Adipose tissue (tissue), 3 donors: ENCODE results near the gene BLVRB. TPM values are rescaled to one million over a fixed set of nuclear protein-coding genes. Genes with fewer than 3 reads are reported as not detected.
A peak's percentile ranks its signal among the peaks of the same experiment; 100 is the strongest.
"Not testable (repeated sequence)": the region's sequence is repeated elsewhere in the genome, so short reads cannot be mapped to it uniquely, and the experiment has no call there.

Experiments used
- H3K27ac ChIP-seq: one replicate; pipeline ENCODE4 v1.5.1; 2013; ENCODE audit warnings: low read depth, low read length
- WGBS, 3 donors: extraction: QIAGEN DNeasy Blood & Tissue Kit; methylation state at CpG; one replicate each; pipeline ENCODE4 v1.1.7; 2013; 5-methylcytosine and 5-hydroxymethylcytosine counted together
- polyA plus RNA-seq, 3 donors: library from polyadenylated mRNA; stranded (reverse); fragments of 200-250 nt; gene quantifications; one replicate each; pipeline ENCODE4 v1.2.3, GENCODE V29; 2013
- donor health status: healthy with polysubstance abuse.
- donor health status: Bipolar disorder and iron deficiency.
- donor health status: healthy.

Gene BLVRB
- polyA plus RNA-seq, 3 donors = 109 to 235 (median 220) TPM

DNA sequence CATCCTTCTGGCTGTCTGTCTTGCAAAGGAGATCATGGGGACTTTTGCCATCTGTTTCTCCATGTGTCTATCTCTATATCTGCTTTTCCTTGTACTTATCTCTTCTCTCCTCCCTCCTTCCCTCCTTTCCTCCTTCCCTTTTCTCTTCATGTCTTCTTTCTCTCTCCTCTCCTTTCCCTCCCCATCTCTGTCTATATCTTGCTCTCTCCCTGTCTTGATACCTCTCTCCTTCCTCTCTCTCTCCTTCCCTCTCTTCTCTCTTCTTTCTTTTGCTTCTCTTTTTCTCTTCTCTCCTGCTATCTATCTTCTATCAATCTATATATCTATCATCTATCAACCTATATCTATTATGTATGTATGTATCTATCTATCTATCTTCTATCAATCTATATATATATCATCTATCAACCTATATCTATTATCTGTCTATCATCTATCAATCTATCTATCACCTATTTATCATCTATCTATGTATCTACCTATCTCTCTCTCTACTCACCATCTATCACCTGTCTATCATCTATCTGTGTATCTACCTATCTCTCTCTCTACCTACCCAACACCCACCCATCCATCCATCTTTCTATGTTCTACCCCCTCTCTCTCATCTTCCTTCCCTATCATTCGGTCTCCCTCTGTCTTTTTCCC, 28.8 kb upstream of the BLVRB start:
- WGBS, 3 donors = 62 to 96% (median 73%) methylated on average over 1 of the region's 1 CpG
- no peak overlapping the region for H3K27ac ChIP-seq

DNA sequence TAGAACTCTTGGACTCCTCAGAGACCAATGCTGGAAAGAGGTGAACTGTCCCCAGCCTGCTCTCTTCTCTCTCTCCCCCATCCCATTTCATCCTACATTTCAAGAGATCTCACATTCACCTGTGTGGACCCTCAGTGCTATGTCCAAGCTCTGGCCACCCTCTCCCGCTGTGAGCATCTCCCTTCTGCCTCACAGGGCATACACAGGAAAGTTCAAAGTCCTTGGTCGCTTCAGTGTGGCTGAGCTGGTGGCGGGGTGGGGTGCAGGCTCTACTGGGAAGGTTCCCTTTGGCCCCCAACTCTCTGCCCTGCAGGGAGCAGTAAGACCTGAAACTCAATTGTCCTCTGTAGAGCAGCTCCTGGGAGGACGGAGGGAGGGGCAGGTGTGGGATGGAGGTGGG, 28.2 kb upstream of the BLVRB start:
- H3K27ac ChIP-seq = no peak overlapping the region
- WGBS, 3 donors = 36 to 60% (median 50%) methylated on average over 4 of the region's 4 CpGs

DNA sequence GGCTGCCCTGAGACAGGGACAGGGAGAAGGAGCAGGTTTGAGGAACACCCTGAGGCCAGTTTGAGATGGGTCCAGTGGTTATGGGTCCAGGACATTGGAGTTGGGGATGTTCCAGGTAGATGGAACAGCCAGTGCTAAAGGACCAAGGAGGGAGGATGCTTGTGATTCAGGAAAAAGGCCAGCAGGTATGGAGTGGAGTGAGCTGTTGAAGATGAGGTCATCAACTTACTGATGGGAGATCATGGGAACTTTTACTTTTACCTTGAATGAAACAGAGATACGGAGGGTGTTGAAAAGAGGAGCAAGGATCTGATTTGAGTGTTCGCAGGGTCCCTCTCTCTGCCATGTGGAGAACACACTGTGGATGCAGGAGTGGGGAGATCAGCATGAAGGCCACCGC, 26.7 kb upstream of the BLVRB start:
- no peak overlapping the region for H3K27ac ChIP-seq
- 89 to 94% (median 90%) methylated on average over 3 of the region's 3 CpGs for WGBS, 3 donors

DNA sequence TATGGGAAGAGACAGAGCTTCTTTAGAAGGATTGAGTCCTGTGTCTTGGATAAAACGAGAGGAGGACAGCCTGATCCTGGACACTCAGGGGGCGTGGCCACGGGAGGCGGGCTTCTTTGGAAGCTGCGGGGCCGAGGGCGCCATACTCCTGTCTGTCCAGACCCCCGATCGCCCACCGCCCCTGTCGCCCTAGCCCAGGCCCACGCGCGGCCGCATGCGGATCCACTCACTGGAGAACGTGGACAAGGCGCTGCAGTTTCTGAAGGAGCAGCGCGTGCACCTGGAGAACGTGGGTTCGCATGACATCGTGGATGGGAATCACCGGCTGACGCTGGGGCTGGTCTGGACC, 24.3 kb upstream of the BLVRB start:
- no peak overlapping the region for H3K27ac ChIP-seq
- 45 to 76% (median 58%) methylated on average over 21 to 25 of the region's 25 CpGs for WGBS, 3 donors

DNA sequence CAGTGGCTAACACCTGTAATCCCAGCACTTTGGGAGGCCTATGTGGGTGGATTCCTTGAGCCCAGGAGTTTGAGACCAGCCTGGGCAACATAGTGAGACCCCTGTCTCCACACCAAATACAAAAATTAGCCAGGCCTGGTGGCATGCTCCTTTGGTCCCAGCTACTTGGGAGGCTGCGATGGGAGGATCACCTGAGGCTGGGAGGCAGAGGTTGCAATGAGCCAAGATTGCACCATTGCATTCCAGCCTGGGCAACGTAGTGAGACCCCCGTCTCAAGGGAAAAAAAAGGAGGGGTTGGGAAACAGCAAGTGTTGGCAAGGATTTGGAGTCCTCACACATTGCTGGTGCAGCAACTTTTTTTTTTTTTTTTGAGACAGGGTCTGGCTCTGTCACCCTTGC, 20.5 kb upstream of the BLVRB start:
- WGBS, 3 donors = 85 to 87% (median 86%) methylated on average over 3 of the region's 3 CpGs
- no peak overlapping the region for H3K27ac ChIP-seq

DNA sequence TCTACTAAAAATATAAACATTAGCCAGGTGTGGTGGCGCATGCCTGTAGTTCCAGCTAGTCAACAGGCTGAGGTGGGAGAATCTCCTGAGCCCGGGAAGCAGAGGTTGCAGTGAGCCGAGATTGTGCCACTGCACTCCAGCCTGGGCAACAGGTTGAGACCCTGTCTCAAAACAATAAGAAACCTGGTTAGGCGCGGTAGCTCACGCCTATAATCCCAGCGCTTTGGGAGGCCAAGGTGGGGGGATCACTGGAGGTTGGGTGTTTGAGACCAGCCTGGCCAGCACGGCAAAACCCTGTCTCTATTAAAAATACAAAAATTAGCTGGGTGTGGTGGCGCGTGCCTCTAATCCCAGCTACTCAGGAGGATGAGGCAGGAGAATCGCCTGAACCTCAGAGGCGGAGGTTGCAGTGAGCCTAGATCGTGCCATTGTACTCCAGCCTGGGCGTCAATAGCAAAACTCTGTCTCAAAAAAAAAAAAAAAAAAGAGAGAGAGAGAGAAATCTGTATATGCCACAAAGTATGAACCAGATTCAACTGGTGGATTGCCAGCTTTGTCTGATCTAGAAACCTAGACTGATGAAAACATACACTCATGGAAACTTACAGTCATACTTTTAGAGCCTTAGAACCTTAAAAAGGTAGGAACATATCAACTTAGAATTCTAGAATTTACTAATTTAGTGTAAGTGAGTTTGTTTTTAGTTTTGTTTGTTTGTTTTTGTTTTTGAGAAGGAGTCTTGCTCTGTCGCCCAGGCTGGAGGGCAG, 10.5 kb upstream of the BLVRB start:
- 89 to 93% (median 91%) methylated on average over 15 of the region's 15 CpGs for WGBS, 3 donors
- H3K27ac ChIP-seq = not testable (repeated sequence)

DNA sequence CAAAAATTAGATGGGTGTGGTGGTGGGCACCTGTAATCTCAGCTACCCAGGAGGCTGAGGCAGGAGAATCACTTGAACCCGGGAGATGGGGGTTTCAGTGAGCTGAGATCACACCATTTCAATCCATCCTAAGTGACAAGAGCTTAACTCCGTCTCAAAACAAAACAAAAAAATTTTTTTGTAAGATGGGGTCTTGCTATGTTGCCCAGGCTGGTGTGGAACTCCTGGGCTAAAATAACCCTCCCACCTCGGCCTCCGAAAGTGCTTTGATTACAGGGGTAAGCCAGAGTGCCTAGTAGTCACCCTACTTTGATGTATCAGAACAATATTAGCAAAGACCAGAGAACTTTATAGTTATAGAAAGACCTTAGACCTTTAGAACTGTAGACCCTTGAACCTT, 9.2 kb upstream of the BLVRB start:
- no peak overlapping the region for H3K27ac ChIP-seq
- WGBS, 3 donors = 86 to 96% (median 90%) methylated on average over 4 of the region's 4 CpGs

DNA sequence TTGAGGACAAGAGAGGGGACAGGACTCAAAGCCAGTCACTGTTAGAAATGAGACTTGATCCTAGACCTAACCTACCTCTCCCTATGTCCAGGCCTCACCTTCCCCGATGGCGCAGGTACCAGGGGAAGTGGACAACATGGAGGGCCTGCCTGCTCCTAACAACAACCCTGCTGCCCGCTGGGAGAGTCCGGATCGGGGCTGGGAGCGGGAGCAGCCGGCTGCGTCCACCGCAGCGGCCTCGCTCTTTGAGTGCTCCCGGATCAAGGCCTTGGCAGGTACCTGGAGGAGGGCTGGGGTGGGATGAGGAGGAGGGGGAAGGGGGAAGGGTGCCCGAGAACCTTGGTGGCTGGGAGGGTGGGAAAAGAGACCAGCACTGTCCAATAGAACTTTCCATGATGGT, 7.0 kb upstream of the BLVRB start:
- H3K27ac ChIP-seq = no peak overlapping the region
- 85 to 95% (median 93%) methylated on average over 13 of the region's 13 CpGs for WGBS, 3 donors

DNA sequence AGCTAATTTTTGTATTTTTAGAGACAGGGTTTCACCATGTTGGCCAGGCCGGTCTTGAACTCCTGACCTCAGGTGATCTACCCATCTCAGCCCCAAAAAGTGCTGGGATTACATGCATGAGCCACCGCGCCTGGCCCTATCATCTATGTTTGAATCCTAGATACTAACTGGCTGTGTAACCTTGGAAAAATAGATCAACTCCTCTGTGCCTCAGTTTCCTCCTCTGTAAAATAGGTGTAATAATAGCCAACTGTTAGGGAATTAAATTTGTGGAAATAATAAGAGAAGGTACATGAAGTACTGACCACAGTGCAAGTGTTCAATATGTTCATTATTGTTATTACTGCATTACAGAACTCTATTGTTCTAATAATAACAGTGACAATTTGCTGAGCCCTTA, 5.6 kb upstream of the BLVRB start:
- WGBS, 3 donors = 96 to 100% (median 98%) methylated on average over 3 of the region's 3 CpGs
- no peak overlapping the region for H3K27ac ChIP-seq

DNA sequence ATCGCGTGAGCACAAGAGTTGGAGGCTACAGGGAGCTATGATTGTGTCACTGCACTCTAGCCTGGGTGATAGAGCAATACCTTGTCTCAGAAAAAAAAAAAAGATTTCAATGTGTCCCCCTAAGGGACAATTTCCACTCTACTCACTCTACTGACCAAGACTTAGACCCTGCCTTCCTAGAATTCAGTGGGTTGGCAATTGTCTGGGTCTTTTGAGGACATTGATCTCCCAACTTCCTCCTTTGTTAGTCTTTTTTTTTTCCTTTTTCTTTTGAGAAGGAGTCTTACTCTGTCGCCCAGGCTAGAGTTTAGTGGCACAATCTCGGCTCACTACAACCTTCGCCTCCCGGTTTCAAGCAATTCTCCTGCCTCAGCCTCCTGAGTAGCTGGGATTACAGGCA, 3.5 kb upstream of the BLVRB start:
- WGBS, 3 donors = 89 to 95% (median 91%) methylated on average over 6 of the region's 6 CpGs

DNA sequence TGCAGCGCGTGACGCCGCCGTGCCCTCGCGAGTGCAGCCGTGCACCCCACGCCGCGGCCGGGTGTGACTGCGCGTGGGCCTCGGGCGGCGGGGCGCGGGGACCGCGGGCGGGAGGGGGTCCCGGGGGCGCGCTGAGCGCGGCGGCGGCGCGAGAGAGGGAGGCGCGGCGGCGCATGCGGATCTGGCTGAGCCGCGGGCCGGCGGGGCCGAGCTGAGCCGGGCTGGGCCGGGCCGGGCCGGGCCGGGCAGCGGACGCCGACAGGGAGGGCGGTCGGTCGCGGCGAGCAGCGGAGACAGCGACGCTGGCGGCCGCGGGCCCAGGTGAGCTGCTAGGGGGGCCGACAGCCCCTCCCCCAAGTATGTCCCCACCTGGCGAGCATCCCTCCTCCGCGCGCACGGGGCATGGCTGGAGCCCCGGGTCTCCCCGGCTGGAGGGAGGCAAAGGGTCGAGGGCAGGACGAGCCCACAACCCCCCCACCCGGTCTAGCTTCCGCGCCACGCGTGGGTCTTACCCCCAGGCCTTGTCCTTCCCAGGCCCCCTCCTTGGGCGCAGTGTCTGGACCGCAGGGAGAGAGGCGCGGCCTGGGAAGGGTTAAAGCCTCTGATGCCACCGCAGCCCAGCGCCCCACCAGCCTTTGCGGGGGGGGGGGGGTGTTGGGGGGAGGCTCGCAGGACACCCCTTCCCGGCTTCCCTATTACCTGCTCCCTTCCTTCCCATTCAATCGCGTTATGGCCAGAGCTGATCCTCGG, 1.6 kb upstream of the BLVRB start, which contains the start of gene SPTBN4:
SPTBN4 (plus strand) TSS at position 17 of the 750 bp plus-strand sequence. CDS start 5,621 bp downstream, outside the sequence.
- WGBS, 3 donors = 4 to 11% (median 6%) methylated on average over 27 to 85 of the region's 87 CpGs
- no peak within 1 kb of the TSS for H3K27ac ChIP-seq

More for the DNA sequence above, 3.5 kb upstream of the BLVRB start:
- H3K27ac ChIP-seq = no peak overlapping the region

DNA sequence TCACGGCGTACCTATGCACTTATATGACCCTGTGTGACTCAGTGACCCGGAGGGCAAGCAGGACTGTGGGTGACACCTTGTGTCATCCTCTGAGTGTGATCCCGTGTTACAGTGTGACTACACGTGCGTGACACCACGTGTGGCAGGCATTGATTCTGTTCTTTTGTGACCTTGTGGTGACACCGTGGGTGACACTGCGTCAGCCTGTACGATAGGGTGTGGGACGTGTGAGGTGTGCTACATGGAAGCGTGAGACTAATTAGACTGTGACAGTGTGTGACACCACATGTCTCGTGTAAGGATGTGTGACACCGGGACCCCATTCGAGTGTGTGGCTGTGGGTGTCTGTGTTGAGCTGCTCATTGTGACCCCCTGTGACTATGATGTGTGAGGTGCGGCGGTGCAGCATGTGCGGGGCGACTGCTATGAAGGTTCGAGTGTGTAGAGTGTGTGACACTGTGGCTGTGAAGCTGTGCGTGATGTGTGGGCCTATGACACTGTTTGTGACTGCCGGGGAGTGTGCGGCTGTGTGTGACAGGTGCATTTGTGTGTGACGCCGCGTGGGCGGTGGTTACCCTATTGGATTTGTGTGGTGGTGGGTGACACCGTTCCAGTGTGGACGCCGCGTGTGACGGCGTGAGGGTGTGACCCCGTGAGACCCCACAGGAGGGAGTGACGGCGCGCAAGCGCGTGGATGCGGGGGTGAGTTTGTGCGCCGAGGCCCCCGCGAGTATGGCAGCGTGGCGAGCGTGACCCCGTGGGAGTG, 857 bp upstream of the BLVRB start:
- no peak overlapping the region for H3K27ac ChIP-seq
- WGBS, 3 donors = 10 to 14% (median 12%) methylated on average over 48 of the region's 48 CpGs

DNA sequence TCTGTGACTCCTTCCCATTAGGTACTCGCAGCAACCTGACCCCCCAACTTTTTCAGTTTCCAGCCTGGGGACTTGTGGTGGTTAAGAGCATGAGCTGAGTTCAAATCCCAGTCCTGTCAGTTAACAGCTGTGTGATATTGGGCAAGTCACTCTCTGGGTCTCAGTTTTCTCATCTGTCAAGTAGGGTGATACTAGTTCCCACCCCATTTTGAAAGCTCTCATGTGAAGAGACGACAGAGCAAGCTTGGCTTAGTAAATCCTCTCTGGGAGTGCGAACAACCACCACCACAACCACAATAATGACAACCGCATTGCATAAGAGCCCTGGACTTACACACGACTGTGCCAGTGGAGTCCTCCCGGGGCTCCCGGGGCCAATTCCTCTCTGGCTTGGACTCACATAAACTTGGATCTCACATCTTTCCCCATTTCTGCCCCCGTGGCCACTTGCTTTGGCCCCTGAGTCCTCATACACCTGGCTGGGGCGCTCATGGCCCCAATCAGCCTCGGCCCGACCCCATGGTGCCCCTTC, 454 bp downstream of the BLVRB start:
- 12 to 14% (median 12%) methylated on average over 11 of the region's 11 CpGs for WGBS, 3 donors

DNA sequence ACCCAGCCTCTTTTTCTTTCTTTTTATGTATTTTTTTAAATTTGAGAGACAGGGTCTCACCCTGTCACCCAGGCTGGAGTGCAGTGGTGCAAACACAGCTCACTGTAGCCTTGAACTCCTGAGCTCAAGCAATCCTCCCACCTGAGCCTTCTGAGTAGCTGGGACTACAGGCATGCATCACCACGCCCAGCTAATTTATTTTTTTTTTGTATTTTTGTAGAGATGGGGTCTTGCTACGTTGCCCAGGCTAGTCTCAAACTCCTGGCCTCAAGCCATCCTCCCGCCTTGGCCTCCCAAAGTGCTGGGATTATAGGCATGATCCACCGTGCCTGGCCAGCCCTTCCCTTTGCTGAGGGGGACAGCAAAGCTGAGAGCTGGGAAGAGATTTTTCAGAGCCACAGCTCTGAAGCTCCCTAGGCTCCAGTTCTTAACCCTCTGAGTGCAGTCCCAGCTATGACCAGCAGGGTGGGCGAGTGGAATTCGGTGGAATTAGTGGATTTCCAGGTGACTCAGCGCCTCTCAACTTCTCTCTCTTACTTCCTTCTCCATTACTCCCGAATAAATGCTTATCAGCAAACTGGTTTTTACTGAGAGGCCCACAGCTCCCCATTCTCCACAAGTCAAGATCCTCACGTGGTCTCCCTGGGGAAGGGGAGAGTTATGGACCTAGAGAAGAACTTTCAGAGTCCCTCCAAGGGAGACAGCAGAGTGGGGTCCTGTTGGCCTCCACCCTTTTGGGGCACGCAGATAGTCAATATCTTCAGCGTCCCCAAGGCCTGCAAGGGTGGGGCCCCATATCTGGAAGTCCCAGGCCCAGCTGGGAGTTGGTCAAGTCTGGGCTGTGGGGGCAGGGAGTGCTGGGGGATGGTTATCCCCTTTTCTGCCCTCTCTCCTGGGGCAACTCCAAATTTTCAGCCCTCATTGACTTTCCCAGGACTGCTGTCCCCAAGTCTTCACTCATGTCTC, 1.2 kb downstream of the BLVRB start:
- peak overlapping the region; percentile 53 for H3K27ac ChIP-seq
- WGBS, 3 donors = 16 to 22% (median 19%) methylated on average over 11 of the region's 11 CpGs

More for the DNA sequence above, 454 bp downstream of the BLVRB start:
- H3K27ac ChIP-seq = peak overlapping the region; percentile 53

DNA sequence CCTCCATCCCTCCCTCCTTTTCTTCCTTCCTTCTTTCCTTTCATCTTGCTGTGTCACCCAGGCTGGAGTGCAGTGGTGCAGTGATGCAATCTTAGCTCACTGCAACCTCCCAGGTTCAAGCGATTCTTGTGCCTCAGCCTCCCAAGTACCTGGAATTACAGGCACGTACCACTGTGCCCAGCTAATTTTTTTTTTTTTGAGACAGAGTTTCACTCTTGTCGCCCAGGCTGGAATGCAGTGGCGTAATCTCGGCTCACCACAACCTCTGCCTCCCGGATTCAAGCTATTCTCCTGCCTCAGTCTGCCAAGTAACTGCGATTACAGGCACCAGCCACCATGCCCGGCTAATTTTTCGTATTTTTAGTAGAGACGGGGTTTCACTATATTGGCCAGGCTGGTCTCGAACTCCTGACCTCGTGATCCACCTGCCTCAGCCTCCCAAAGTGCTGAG, 1.9 kb downstream of the BLVRB start:
- WGBS, 3 donors = 57 to 78% (median 60%) methylated on average over 12 of the region's 12 CpGs

DNA sequence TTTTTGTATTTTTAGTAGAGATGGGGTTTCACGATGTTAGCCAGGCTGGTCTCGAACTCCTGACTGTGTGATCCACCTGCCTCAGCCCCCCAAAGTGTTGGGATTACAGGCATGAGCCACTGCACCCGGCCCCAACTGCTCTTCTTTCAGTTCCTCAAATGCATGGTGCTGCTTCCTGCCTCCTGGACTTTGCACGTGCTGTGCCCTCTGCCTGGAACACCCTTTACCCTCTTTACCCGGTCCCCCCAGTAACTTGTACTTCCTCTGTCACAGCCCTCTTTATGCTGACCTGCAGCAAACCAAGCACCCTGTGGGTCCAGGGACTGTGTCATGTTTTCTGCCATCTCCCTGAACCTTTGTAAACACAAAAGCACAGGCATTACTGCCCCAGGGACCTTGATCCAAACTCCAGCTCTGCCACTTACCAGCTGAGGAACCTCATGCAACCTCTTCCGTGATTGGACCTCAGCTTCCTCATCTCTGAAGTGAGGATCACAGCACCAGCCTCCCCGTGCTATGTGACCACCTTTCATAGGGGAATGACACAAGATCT, 3.8 kb downstream of the BLVRB start:
- H3K27ac ChIP-seq = no peak overlapping the region
- 57 to 75% (median 64%) methylated on average over 7 of the region's 7 CpGs for WGBS, 3 donors

More for the DNA sequence above, 1.9 kb downstream of the BLVRB start:
- H3K27ac ChIP-seq = not testable (repeated sequence)

DNA sequence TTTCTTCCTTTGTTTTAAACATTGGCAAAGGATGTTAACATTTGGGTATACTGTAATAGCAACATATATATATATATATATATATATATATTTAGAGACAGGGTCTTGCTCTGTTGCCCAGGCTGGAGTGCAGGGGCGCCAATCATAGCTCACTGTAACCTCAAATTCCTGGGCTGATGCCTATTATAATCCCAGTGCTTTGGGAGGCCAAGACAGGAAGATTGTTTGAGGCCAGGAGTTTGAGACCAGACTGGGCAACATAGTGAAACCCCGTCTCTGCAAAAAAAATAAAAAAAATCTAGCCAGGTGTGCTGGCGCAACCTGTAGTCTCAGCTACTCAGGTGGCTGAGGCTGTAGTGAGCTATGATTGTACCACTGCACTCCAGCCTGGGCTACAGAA, 5.4 kb downstream of the BLVRB start:
- WGBS, 3 donors = 81 to 93% (median 89%) methylated on average over 3 of the region's 3 CpGs
- H3K27ac ChIP-seq = no peak overlapping the region
